Medulla oblongata (tissue), 1 donor: ENCODE measurements around the gene RRH.
"Not testable (repeated sequence)": the region's sequence is repeated elsewhere in the genome, so short reads cannot be mapped to it uniquely, and the experiment has no call there.

Experiments
- DNase-seq: peaks from one replicate; pipeline ENCODE4 v3.0.0-alpha.2; 2015; ENCODE audit errors: extremely low spot score

The RRH gene

GRCh38 chr4:109827672-109828071 is at the start of gene RRH:
TSS of gene RRH (plus strand) at chr4:109827972. CDS start at chr4:109828028, 56 bp downstream.
- no peak for DNase-seq

- not testable (repeated sequence) for DNase-seq
These were observed 45.7 kb upstream of the RRH start for GRCh38 chr4:109782092-109782491.

GRCh38 chr4:109786846-109787245 is 40.9 kb upstream of the RRH start:
- DNase-seq = no peak

GRCh38 chr4:109787807-109788206 is 40.0 kb upstream of the RRH start:
- no peak for DNase-seq

GRCh38 chr4:109795059-109795458 is 32.7 kb upstream of the RRH start:
- no peak for DNase-seq

GRCh38 chr4:109798866-109799265 is 28.9 kb upstream of the RRH start:
- DNase-seq = no peak

- DNase-seq = no peak
These were observed 26.5 kb upstream of the RRH start for GRCh38 chr4:109801099-109801789.

GRCh38 chr4:109801895-109802319 is 25.9 kb upstream of the RRH start, which contains the start of gene CFI:
TSS of gene CFI (minus strand) at chr4:109801999. CDS start at chr4:109801971, 28 bp downstream.
- no peak for DNase-seq

- DNase-seq = peak; percentile 72
These were observed 23.7 kb upstream of the RRH start for GRCh38 chr4:109803924-109804571.

GRCh38 chr4:109809655-109810054 is 18.1 kb upstream of the RRH start:
- DNase-seq = no peak

GRCh38 chr4:109810552-109811387 is 17.0 kb upstream of the RRH start:
- no peak for DNase-seq

- no peak for DNase-seq
These were observed 16.1 kb upstream of the RRH start for GRCh38 chr4:109811707-109812106.

- DNase-seq = peak; percentile 95
These were observed 12.4 kb upstream of the RRH start, which contains the start of gene GAR1 for GRCh38 chr4:109815151-109816081. TSS of gene GAR1 (plus strand) at chr4:109815762. CDS start at chr4:109816165, 403 bp downstream.

GRCh38 chr4:109816082-109816442 is 11.7 kb upstream of the RRH start:
- no peak for DNase-seq

- DNase-seq = no peak
These were observed 10.9 kb upstream of the RRH start for GRCh38 chr4:109816894-109817293.

GRCh38 chr4:109818268-109818667 is 9.5 kb upstream of the RRH start:
- no peak for DNase-seq

- peak; percentile 68 for DNase-seq
These were observed 7.2 kb upstream of the RRH start for GRCh38 chr4:109820563-109820962.

- DNase-seq = no peak
These were observed 6.6 kb upstream of the RRH start for GRCh38 chr4:109821185-109821584.

- DNase-seq = peak; percentile 22
These were observed 1.1 kb upstream of the RRH start for GRCh38 chr4:109826719-109827118.

GRCh38 chr4:109833756-109834155 is 6.0 kb downstream of the RRH start:
- DNase-seq = no peak

- DNase-seq = no peak
These were observed 9.2 kb downstream of the RRH start for GRCh38 chr4:109836985-109837384.
